Smooth muscle cell (in vitro differentiated cells): ENCODE results near the gene TAS2R39. TPM values are rescaled to one million over a fixed set of nuclear protein-coding genes. Genes with fewer than 3 reads are reported as not detected.

Source experiments
- DNase-seq: peaks from one replicate; lab custom pipeline; 2025; ENCODE audit not compliant: unreplicated experiment; lab: John Stamatoyannopoulos, UW
- H2AFZ ChIP-seq: fragments of 200-600 bp; sonication (generic); 2 replicates; pipeline ENCODE4 v1.6.0; 2016; ENCODE audit warnings: antibody characterized with exemption, low read depth, mild to moderate bottlenecking
- H3F3A ChIP-seq: fragments of 200-600 bp; sonication (generic); 2 replicates; pipeline ENCODE4 v1.6.0; 2017; ENCODE audit warnings: antibody characterized with exemption, low read depth
- H3K27ac ChIP-seq: fragments of 200-600 bp; sonication (generic); 2 replicates; pipeline ENCODE4 v1.5.1; 2016; ENCODE audit warnings: low read depth, mild to moderate bottlenecking
- H3K27me3 ChIP-seq: fragments of 200-600 bp; sonication (generic); 2 replicates; pipeline ENCODE4 v1.6.1; 2016; ENCODE audit warnings: low read depth, mild to moderate bottlenecking
- H3K36me3 ChIP-seq: fragments of 200-600 bp; sonication (generic); 2 replicates; pipeline ENCODE4 v1.5.1; 2016; ENCODE audit warnings: low read depth
- H3K4me1 ChIP-seq: fragments of 200-600 bp; sonication (generic); 2 replicates; pipeline ENCODE4 v1.5.1; 2016; ENCODE audit warnings: low read depth
- H3K4me2 ChIP-seq: fragments of 200-600 bp; sonication (generic); 2 replicates; pipeline ENCODE4 v1.6.0; 2016; ENCODE audit warnings: mild to moderate bottlenecking
- H3K4me3 ChIP-seq: fragments of 200-600 bp; sonication (generic); 2 replicates; pipeline ENCODE4 v1.5.1; 2016; ENCODE audit warnings: mild to moderate bottlenecking
- H3K79me2 ChIP-seq: fragments of 200-600 bp; sonication (generic); 2 replicates; pipeline ENCODE4 v1.6.0; 2016; ENCODE audit warnings: low read depth, mild to moderate bottlenecking
- H3K9ac ChIP-seq: fragments of 200-600 bp; sonication (generic); 2 replicates; pipeline ENCODE4 v1.6.0; 2016; ENCODE audit warnings: low read depth
- H3K9me3 ChIP-seq: fragments of 200-600 bp; sonication (generic); replicated peaks from 2 replicates; pipeline ENCODE4 v1.5.1; 2016; ENCODE audit warnings: low read depth
- H4K20me1 ChIP-seq: fragments of 200-600 bp; sonication (generic); 2 replicates; pipeline ENCODE4 v1.6.0; 2016; ENCODE audit warnings: low read depth
- CTCF ChIP-seq: fragments of 200-600 bp; sonication (generic); IDR thresholded peaks from 2 replicates; pipeline ENCODE4 v1.5.1; 2017; ENCODE audit warnings: borderline replicate concordance, mild to moderate bottlenecking, antibody characterized with exemption; ENCODE audit not compliant: insufficient read depth, poor library complexity, severe bottlenecking
- WGBS: methylation state at CpG from one replicate; pipeline ENCODE4 v1.1.7; 2016; ENCODE audit warnings: low lambda C conversion rate; 5-methylcytosine and 5-hydroxymethylcytosine counted together
- polyA plus RNA-seq: library from polyadenylated mRNA; unstranded; fragments of >200 nt; fragmentation: Nextera tagmentation; extraction: Ambion mirVana; gene quantifications from 2 replicates; pipeline ENCODE4 v1.2.1, GENCODE V29; 2016
- total RNA-seq: library from RNA; depleted of rRNA; stranded (reverse); fragments of >200 nt; gene quantifications from 2 replicates; pipeline ENCODE4 v1.2.3, GENCODE V29; 2014

TAS2R39 gene
- total and polyA plus RNA-seq, 2 experiments from 2014 or later = not detected

DNA sequence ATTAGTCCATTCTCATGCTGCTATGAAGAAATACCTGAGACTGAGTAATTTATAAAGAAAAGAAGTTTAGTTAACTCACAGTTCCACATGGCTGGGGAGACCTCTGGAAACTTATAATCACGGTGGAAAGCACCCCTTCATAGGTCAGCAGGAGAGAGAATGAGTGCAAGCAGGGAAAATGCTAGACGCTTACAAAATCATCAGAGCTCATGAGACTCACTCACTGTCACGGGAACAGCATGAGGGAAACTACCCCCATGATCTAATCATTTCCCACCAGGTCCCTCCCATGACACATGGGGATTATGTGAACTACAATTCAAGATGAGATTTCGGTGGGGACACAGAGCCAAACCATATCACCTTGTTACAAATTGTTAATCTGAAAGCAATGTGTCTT lies 15.8 kb downstream of the TAS2R39 start:
- no peaks in the 10 kb centered on the region for H3K79me2 ChIP-seq
- H3K9ac ChIP-seq = no peak overlapping the region
- no peak overlapping the region for H3K4me3 ChIP-seq
- no peaks in the 10 kb centered on the region for H3F3A ChIP-seq
- no peak for TF ChIP-seq CTCF
- H3K4me2 ChIP-seq = no peak overlapping the region
- no peak overlapping the region for H3K27ac ChIP-seq
- H3K9me3 ChIP-seq = no peaks in the 10 kb centered on the region
- H4K20me1 ChIP-seq = no peaks in the 10 kb centered on the region
- no peak for DNase-seq
- H3K27me3 ChIP-seq = no peaks in the 10 kb centered on the region
- H3K36me3 ChIP-seq = no peaks in the 10 kb centered on the region
- 85% methylated on average over 4 of the region's 4 CpGs for WGBS
- no peak overlapping the region for H2AFZ ChIP-seq
- H3K4me1 ChIP-seq = no peaks in the 10 kb centered on the region

GRCh38 chr7:143202161-143202560 lies 18.9 kb downstream of the TAS2R39 start:
- H3K4me2 ChIP-seq = no peak overlapping the region
- WGBS = 97% methylated on average over 2 of the region's 2 CpGs
- H3F3A ChIP-seq = no peaks in the 10 kb centered on the region
- no peak for TF ChIP-seq CTCF
- no peaks in the 10 kb centered on the region for H3K79me2 ChIP-seq
- H3K9me3 ChIP-seq = no peaks in the 10 kb centered on the region
- H3K36me3 ChIP-seq = no peaks in the 10 kb centered on the region
- H3K4me1 ChIP-seq = no peaks in the 10 kb centered on the region
- no peaks in the 10 kb centered on the region for H3K27me3 ChIP-seq
- DNase-seq = no peak
- H3K4me3 ChIP-seq = no peak overlapping the region
- no peak overlapping the region for H3K27ac ChIP-seq
- no peaks in the 10 kb centered on the region for H4K20me1 ChIP-seq
- H3K9ac ChIP-seq = no peak overlapping the region
- H2AFZ ChIP-seq = no peak overlapping the region

DNA sequence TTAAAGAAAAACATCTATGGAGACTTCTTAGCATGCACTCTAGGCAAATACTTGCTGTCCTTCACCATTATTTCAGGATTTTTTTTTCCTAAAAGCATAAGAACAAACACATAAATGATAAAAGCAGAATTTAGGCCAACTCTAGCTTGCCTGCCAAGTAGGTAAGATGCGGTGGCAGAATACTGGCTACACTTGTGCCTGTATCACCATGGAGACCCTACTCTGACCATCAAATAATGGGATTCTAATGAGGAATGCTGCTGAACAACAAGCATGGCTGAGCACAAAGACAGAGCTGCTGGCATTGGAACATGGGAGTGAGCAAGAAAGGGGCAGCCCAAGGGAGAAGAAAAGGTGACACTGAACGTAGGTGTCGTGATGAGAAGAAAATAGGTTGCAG lies 20.2 kb downstream of the TAS2R39 start:
- Histone ChIP-seq H3K36me3 (no peaks in the 10 kb centered on the region), H3F3A (no peaks in the 10 kb centered on the region), H3K9ac (no peak overlapping the region), H2AFZ (no peak overlapping the region), H3K4me3 (no peak overlapping the region), H4K20me1 (no peaks in the 10 kb centered on the region), H3K27me3 (no peaks in the 10 kb centered on the region), H3K4me2 (no peak overlapping the region), H3K9me3 (no peaks in the 10 kb centered on the region), H3K27ac (no peak overlapping the region), H3K79me2 (no peaks in the 10 kb centered on the region), H3K4me1 (no peaks in the 10 kb centered on the region)
- 96% methylated on average over 3 of the region's 3 CpGs for WGBS
- DNase-seq = no peak
- TF ChIP-seq CTCF = no peak

DNA sequence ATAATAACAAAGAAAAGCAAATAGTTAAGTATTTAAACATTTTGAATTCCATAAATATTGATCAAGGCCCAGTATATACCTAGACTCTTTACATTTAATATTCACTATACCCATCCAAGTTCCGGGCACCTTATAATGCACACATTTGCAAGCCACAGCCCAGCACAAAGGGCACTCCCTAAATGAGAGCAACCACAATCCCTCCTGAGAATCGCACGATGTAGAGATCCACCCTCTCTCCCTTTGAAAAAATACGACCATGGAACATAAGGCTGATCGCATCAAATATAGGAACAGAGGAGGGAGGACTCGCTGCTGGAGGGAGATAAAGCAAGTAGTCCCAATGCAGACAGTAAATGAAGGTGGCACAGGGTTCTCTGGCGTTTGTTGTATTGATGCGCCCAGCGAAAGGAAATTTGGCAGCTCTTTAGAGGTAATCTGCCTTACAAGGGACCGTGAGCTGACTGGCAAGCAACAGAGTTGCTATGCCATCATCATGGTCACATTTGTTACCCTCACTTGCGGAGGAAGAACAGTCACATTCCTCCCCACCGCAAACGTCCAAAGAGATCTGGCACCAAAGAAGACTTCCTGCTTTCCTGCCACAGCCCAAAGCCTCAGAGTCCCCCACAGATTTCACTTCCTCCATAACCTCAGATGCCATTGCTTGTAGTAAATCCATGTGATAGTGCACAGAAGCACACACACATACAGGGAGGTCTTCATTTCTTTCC lies 22.5 kb downstream of the TAS2R39 start:
- TF ChIP-seq CTCF = no peak
- DNase-seq = no peak

More for the DNA sequence above, 22.5 kb downstream of the TAS2R39 start:
- no peaks in the 10 kb centered on the region for H3K27me3 ChIP-seq
- 82% methylated on average over 13 of the region's 13 CpGs for WGBS
- no peaks in the 10 kb centered on the region for H3K36me3 ChIP-seq
- H3K4me1 ChIP-seq = no peaks in the 10 kb centered on the region
- no peaks in the 10 kb centered on the region for H3F3A ChIP-seq
- H3K4me2 ChIP-seq = no peak overlapping the region
- no peaks in the 10 kb centered on the region for H3K9me3 ChIP-seq
- no peaks in the 10 kb centered on the region for H3K79me2 ChIP-seq
- no peaks in the 10 kb centered on the region for H4K20me1 ChIP-seq
- no peak overlapping the region for H3K27ac ChIP-seq
- no peak overlapping the region for H2AFZ ChIP-seq
- H3K9ac ChIP-seq = no peak overlapping the region
- no peak overlapping the region for H3K4me3 ChIP-seq
